Measurements from ENCODE around the gene PRKAG2.
"Not testable (repeated sequence)": the region's sequence is repeated elsewhere in the genome, so short reads cannot be mapped to it uniquely, and the experiment has no call there.

Gene PRKAG2

GRCh38 chr7:151764056-151764920 is 112.6 kb downstream of the PRKAG2 start:
- no peak for DNase-seq (ENCODE audit: low read depth)

GRCh38 chr7:151763420-151763984 is 113.4 kb downstream of the PRKAG2 start:
- DNase-seq (ENCODE audit: low read depth) = no peak

GRCh38 chr7:151762583-151763245 is 114.2 kb downstream of the PRKAG2 start:
- no peak for DNase-seq (ENCODE audit: low read depth)

- DNase-seq (ENCODE audit: low read depth) = no peak
Observed at GRCh38 chr7:151761957-151762356, 115.0 kb downstream of the PRKAG2 start.

GRCh38 chr7:151761231-151761630 is 115.7 kb downstream of the PRKAG2 start:
- no peak for DNase-seq (ENCODE audit: low read depth)

- DNase-seq (ENCODE audit: low read depth) = no peak
Observed at GRCh38 chr7:151759591-151760042, 117.3 kb downstream of the PRKAG2 start.

GRCh38 chr7:151758622-151759540 is 118.0 kb downstream of the PRKAG2 start:
- DNase-seq (ENCODE audit: low read depth) = no peak

- DNase-seq (ENCODE audit: low read depth) = no peak
Observed at GRCh38 chr7:151757274-151757673, 119.6 kb downstream of the PRKAG2 start.

- DNase-seq (ENCODE audit: low read depth) = no peak
Observed at GRCh38 chr7:151756866-151757265, 120.0 kb downstream of the PRKAG2 start.

- peak; percentile 46 for DNase-seq (ENCODE audit: low read depth)
Observed at GRCh38 chr7:151756076-151756731, 120.7 kb downstream of the PRKAG2 start.

GRCh38 chr7:151755131-151755801 is 121.6 kb downstream of the PRKAG2 start:
- no peak for DNase-seq (ENCODE audit: low read depth)

- no peak for DNase-seq (ENCODE audit: low read depth)
Observed at GRCh38 chr7:151754688-151755130, 122.2 kb downstream of the PRKAG2 start.

GRCh38 chr7:151754142-151754590 is 122.7 kb downstream of the PRKAG2 start:
- DNase-seq (ENCODE audit: low read depth) = no peak

- no peak for DNase-seq (ENCODE audit: low read depth)
Observed at GRCh38 chr7:151752816-151753595, 123.9 kb downstream of the PRKAG2 start.

- no peak for DNase-seq (ENCODE audit: low read depth)
Observed at GRCh38 chr7:151752037-151752436, 124.9 kb downstream of the PRKAG2 start.

GRCh38 chr7:151748733-151749132 is 128.2 kb downstream of the PRKAG2 start:
- DNase-seq (ENCODE audit: low read depth) = no peak

GRCh38 chr7:151748021-151748420 is 128.9 kb downstream of the PRKAG2 start:
- not testable (repeated sequence) for DNase-seq (ENCODE audit: low read depth)

GRCh38 chr7:151745706-151746105 is 131.2 kb downstream of the PRKAG2 start:
- no peak for DNase-seq (ENCODE audit: low read depth)

Measured in T-helper 22 cell (primary cell).